GM19023 (cell line): Measurements from ENCODE around the gene PCDHB11.
"Not testable (repeated sequence)": the region's sequence is repeated elsewhere in the genome, so short reads cannot be mapped to it uniquely, and the experiment has no call there.

ENCODE experiments used
- ATAC-seq: cut with Tn5 transposase; IDR thresholded peaks from one replicate; pipeline ENCODE4 v1.9.1; 2021; ENCODE audit warnings: mild to moderate bottlenecking, moderate library complexity; ENCODE audit not compliant: unreplicated experiment

The PCDHB11 gene

DNA sequence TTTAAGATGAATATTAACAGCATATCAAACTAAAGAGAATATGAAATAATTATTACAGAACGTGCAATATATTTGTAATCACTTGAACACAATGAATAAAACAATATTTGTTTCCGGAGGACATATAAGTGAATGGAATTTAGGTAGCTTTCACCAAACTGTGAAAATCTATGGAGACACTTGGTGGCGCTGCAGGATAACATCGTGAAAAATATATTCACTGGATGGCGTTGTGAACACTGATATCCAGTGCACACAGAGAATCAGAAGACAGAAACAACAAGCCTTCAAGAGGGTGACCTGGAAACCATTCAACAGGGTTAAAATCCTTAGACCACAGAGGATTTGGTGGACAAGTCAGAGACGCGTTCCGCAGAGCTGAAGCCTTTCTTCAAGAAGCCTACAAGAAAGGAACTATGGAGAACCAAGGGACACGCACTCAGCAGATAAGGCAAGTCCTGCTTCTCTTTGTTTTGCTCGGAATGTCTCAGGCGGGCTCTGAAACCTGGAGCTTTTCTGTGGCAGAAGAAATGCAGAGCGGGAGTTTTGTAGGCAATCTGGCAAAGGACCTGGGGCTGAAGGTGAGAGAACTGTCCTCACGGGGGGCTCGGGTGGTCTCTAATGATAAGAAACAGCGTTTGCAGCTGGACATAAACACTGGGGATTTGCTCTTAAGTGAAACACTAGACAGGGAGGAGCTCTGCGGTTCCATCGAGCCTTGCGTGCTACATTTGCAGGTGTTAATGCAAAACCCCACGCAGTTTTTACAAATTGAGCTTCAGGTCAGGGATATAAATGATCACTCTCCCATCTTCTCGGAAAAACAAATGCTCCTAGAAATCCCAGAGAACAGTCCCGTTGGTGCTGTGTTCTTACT is at the start of gene PCDHB11:
TSS of gene PCDHB11 (plus strand) at position 269 of the 877 bp plus-strand sequence. CDS start at position 417, 148 bp downstream.
- no peak for ATAC-seq

DNA sequence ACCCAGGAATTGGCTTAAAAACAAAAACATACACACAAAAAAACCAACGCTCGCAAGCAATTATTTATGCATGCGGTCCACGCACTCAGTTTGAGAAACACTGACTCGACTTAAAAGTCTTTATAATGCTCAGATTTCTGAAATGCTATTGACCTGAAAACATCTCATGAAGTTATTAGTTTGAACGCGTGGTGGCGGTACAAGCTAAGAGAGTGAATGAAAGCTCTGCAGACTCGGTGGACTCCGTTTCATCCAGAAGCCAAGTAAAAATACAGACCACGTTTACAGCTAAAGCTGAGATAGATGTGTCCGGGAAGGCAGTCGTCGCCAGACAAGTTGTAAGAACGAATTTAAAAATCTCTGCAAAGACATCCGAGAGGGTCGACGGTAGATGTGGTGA is 49.6 kb upstream of the PCDHB11 start, which contains the start of gene PCDHB6:
TSS of gene PCDHB6 (plus strand) at position 246 of the 400 bp plus-strand sequence. CDS start 201 bp downstream, outside the sequence.
- ATAC-seq: no peak

DNA sequence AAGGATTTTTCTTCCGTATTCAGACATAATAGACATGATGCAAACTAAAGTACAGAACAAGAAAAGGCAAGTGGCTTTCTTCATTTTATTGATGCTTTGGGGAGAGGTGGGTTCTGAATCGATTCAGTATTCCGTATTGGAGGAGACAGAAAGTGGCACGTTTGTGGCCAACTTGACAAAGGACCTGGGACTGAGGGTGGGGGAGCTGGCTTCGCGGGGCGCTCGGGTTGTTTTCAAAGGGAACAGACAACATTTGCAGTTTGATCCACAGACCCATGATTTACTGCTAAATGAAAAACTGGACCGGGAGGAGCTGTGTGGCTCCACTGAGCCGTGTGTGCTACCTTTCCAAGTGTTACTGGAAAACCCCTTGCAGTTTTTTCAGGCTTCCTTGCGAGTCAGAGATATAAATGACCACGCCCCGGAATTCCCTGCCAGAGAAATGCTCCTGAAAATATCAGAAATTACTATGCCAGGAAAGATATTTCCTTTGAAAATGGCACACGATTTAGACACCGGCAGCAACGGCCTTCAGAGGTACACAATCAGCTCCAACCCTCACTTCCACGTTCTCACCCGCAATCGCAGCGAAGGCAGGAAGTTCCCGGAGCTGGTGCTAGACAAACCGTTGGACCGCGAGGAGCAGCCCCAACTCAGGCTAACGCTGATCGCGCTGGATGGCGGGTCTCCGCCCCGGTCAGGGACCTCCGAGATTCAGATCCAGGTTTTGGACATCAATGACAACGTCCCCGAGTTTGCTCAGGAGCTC is 49.0 kb upstream of the PCDHB11 start:
- ATAC-seq: no peak

DNA sequence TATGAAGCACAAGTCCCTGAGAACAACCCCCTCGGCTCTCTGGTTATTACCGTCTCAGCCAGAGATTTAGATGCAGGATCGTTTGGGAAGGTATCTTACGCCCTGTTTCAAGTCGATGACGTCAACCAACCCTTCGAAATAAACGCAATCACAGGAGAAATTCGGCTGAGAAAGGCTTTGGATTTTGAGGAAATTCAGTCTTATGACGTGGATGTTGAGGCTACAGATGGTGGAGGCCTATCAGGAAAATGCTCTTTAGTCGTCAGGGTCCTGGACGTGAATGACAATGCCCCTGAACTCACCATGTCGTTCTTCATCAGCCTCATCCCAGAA is 48.5 kb upstream of the PCDHB11 start:
- no peak for ATAC-seq

DNA sequence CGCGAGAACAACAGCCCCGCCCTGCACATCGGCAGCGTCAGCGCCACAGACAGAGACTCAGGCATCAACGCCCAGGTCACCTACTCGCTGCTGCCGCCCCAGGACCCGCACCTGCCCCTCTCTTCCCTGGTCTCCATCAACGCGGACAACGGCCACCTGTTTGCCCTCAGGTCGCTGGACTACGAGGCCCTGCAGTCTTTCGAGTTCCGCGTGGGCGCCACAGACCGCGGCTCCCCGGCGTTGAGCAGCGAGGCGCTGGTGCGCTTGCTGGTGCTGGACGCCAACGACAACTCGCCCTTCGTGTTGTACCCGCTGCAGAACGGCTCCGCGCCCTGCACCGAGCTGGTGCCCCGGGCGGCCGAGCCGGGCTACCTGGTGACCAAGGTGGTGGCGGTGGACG is 47.8 kb upstream of the PCDHB11 start:
- not testable (repeated sequence) for ATAC-seq

DNA sequence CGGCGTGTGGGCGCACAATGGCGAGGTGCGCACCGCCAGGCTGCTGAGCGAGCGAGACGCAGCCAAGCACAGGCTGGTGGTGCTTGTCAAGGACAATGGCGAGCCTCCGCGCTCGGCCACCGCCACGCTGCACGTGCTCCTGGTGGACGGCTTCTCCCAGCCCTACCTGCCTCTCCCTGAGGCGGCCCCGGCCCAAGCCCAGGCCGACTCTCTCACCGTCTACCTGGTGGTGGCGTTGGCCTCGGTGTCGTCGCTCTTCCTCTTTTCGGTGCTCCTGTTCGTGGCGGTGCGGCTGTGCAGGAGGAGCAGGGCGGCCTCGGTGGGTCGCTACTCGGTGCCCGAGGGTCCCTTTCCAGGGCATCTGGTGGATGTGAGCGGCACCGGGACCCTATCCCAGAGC is 47.3 kb upstream of the PCDHB11 start:
- ATAC-seq: not testable (repeated sequence)

DNA sequence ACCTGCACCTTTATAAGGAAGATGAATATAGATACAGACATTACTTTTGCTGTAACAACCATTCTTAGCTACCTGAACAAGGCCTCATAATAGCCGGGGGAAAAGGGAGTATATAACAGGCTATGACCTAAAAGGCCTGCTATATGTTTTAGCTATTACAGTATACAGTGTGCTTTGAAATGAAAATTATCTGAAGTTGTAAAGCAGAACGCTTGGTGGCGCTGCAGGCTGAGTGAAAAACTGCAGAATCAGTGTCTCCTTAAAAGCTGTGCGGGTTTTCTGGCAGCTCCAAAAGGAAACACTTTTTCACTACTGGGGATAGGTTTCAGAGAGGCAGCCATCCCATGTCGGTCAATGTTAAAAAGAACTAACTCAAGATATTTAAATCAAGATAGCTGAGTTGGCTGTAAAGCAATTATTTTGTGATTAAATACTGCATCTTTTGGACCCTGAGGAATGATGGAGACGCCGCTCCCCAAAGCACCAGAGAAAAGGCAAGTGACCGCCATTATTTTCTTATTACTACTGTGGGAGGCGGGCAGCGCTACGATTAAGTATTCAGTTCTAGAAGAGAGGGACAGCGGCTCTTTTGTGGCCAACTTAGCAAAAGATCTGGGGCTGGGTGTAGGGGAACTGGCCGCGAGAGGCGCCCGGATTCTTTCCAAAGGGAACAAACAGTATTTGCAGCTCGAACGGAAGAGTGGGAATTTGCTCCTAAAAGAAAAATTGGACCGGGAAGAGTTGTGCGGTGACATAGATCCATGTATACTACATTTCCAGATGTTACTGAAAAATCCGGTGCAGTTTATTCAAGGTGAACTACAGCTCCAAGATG is 43.7 kb upstream of the PCDHB11 start:
- no peak for ATAC-seq

DNA sequence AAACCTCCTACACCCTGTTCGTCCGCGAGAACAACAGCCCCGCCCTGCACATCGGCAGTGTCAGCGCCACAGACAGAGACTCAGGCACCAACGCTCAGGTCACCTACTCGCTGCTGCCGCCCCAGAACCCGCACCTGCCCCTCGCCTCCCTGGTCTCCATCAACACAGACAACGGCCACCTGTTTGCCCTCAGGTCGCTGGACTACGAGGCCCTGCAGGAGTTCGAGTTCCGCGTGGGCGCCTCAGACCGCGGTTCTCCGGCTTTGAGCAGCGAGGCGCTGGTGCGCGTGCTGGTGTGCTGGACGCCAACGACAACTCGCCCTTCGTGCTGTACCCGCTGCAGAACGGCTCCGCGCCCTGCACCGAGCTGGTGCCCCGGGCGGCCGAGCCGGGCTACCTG is 42.1 kb upstream of the PCDHB11 start:
- not testable (repeated sequence) for ATAC-seq

DNA sequence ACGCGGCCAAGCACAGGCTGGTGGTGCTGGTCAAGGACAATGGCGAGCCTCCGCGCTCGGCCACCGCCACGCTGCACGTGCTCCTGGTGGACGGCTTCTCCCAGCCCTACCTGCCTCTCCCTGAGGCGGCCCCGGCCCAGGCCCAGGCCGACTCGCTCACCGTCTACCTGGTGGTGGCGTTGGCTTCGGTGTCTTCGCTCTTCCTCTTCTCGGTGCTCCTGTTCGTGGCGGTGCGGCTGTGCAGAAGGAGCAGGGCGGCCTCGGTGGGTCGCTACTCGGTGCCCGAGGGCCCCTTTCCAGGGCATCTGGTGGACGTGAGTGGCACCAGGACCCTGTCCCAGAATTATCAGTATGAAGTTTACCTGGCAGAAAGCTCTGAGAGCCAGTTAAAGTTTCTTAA is 41.5 kb upstream of the PCDHB11 start:
- ATAC-seq: not testable (repeated sequence)

DNA sequence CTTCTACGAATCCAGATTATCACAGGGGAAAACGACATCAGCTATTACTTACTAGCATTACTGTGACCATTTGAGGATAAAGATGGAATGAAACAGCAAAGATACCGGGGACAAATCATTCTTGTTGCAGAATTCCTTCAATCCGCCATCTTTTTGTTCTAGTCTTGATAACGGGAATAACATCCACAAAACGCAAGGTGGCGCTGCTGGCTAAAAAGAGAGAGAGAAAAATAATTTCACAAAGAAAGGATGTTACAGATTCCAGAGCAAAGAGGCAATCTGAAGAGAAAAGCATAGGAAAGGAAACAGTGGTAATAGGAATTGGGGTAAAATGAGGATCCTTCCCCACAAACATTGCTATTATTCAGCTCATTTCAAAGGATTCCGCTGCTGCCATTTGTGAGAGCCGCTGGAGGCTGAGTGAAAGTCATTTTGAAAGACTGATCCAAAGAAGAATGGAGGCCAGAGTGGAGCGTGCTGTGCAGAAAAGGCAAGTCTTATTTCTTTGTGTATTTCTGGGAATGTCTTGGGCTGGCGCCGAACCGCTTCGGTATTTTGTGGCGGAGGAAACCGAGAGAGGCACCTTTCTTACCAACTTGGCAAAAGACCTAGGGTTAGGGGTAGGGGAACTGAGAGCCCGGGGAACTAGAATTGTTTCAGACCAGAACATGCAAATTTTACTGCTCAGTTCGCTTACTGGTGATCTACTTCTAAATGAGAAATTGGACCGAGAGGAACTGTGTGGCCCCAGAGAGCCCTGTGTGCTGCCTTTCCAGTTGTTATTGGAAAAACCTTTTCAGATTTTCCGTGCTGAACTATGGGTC is 26.8 kb upstream of the PCDHB11 start, which contains the start of gene PCDHB7:
TSS of gene PCDHB7 (plus strand) at position 264 of the 824 bp plus-strand sequence. CDS start at position 456, 192 bp downstream.
- ATAC-seq: no peak

DNA sequence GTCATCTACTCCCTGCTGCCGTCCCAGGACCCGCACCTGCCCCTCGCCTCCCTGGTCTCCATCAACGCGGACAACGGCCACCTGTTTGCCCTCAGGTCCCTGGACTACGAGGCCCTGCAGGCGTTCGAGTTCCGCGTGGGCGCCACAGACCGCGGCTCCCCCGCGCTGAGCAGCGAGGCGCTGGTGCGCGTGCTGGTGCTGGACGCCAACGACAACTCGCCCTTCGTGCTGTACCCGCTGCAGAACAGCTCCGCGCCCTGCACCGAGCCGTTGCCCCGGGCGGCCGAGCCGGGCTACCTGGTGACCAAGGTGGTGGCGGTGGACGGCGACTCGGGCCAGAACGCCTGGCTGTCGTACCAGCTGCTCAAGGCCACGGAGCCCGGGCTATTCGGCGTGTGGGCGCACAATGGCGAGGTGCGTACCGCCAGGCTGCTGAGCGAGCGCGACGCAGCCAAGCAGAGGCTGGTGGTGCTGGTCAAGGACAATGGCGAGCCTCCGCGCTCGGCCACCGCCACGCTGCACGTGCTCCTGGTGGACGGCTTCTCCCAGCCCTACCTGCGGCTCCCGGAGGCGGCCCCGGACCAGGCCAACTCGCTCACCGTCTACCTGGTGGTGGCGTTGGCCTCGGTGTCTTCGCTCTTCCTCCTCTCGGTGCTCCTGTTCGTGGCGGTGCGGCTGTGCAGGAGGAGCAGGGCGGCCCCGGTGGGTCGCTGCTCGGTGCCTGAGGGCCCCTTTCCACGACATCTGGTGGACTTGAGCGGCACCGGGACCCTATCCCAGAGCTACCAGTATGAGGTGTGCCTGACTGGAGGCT is 24.9 kb upstream of the PCDHB11 start:
- ATAC-seq: not testable (repeated sequence)

DNA sequence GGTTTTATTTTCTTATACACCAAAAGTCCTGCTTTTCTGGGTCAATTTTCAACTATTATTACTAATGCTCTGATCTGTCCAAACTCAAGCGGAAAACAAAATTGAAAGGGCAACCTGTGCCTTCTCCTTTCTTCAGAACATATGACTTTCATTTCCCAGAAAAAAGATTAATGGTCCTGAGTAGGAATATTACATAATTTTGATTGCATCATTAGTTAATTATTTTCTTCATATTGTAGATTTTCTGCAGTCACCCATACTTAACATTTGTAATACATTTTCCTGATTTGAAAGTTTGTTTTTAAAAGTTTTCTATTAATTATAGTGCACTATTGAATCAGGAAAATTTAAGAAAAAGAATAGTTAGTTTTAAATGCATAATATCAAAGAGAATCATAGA is 23.5 kb upstream of the PCDHB11 start:
- ATAC-seq: no peak

DNA sequence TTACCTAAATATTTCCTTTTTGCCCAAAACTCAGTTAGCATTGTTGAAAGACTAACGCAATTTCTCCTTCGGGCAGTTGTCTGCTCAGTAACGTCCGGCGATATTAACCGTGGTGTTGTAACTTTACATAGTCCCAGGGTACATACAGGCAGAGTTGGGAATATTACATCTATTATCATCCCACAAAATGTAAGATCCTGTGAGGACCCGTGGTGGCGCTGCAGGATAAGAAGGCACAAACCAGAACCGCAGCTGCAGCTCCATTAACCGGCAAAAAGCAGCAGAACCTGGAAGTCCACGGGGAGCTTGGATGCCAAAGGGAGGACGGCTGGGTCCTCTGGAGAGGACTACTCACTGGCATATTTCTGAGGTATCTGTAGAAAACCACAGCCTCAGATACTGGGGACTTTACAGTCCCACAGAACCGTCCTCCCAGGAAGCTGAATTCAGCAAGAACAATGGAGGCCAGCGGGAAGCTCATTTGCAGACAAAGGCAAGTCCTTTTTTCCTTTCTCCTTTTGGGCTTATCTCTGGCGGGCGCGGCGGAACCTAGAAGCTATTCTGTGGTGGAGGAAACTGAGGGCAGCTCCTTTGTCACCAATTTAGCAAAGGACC is 21.7 kb upstream of the PCDHB11 start, which contains the start of gene PCDHB8:
TSS of gene PCDHB8 (plus strand) at position 214 of the 615 bp plus-strand sequence. CDS start at position 459, 245 bp downstream.
- ATAC-seq: not testable (repeated sequence)

DNA sequence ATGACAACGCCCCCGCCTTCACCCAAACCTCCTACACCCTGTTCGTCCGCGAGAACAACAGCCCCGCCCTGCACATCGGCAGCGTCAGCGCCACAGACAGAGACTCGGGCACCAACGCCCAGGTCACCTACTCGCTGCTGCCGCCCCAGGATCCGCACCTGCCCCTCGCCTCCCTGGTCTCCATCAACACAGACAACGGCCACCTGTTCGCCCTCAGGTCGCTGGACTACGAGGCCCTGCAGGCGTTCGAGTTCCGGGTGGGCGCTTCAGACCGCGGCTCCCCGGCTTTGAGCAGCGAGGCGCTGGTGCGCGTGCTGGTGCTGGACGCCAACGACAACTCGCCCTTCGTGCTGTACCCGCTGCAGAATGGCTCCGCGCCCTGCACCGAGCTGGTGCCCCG is 20.1 kb upstream of the PCDHB11 start:
- not testable (repeated sequence) for ATAC-seq

DNA sequence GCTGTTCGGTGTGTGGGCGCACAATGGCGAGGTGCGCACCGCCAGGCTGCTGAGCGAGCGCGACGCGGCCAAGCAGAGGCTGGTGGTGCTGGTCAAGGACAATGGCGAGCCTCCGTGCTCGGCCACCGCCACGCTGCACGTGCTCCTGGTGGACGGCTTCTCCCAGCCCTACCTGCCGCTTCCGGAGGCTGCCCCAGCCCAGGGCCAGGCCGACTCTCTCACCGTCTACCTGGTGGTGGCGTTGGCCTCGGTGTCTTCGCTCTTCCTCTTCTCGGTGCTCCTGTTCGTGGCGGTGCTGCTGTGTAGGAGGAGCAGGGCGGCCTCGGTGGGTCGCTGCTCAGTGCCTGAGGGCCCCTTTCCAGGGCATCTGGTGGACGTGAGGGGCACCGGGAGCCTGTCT is 19.6 kb upstream of the PCDHB11 start:
- not testable (repeated sequence) for ATAC-seq

DNA sequence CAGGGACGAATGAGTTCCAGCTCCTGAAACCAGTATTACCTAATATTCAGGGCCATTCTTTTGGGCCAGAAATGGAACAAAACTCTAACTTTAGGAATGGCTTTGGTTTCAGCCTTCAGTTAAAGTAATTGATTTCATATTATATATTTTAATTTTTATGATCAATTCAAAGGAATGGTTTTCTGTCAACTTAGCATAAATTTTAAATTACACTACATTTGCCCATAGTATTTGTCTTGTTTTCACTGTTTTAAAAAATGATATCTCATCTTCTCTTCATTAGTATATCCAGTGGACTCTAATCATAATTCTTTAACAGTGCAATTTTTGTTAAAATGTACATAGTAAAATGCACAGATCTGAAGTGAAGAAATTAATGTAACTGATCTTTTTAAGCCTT is 19.1 kb upstream of the PCDHB11 start:
- ATAC-seq: no peak

DNA sequence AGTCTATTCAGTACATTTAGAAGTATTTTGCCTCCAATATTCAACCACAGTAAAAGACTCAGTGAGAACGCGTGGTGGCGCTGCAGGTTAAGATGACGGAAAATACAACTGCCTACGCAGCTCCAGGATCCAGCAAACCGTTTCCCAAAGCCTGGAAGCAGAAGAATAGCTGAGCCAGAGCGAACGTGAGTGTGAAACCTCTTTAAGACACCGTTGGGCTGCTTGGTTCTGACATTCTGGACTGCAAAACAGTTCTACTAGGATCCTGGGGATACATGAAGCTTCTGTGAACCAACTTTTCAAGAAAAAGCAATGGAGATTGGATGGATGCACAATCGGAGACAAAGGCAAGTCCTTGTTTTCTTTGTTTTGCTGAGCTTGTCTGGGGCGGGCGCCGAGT is 17.2 kb upstream of the PCDHB11 start, which contains the start of gene PCDHB16:
TSS of gene PCDHB16 (plus strand) at position 140 of the 400 bp plus-strand sequence. CDS start at position 313, 173 bp downstream.
- ATAC-seq: no peak

DNA sequence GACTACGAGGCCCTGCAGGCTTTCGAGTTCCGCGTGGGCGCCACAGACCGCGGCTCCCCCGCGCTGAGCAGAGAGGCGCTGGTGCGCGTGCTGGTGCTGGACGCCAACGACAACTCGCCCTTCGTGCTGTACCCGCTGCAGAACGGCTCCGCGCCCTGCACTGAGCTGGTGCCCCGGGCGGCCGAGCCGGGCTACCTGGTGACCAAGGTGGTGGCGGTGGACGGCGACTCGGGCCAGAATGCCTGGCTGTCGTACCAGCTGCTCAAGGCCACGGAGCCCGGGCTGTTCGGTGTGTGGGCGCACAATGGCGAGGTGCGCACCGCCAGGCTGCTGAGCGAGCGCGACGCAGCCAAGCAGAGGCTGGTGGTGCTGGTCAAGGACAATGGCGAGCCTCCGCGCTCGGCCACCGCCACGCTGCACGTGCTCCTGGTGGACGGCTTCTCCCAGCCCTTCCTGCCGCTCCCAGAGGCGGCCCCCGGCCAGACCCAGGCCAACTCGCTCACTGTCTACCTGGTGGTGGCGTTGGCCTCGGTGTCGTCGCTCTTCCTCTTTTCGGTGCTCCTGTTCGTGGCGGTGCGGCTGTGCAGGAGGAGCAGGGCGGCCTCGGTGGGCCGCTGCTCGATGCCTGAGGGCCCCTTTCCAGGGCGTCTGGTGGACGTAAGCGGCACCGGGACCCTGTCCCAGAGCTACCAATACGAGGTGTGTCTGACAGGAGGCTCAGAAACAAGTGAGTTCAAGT is 15.1 kb upstream of the PCDHB11 start:
- ATAC-seq: not testable (repeated sequence)
